Measurements from ENCODE around the gene CTNNA3.

Gene CTNNA3

GRCh38 chr10:66222462-66223046 lies 1473.4 kb downstream of the CTNNA3 start:
- TF ChIP-seq CTCF (IDR thresholded peaks at IDR 0.05; ENCODE audit: low read depth, low read length), result no peak
- no peak overlapping the region for H3K4me3 ChIP-seq (ENCODE audit: low read depth, low read length)
- no peak for DNase-seq (ENCODE audit: low read depth, low spot score)
- in situ Hi-C loops (cut with HindIII; ENCODE audit: low sequenced_read_pairs), result no loop called here

- DNase-seq (ENCODE audit: low read depth, low spot score), result no peak
- no peak for TF ChIP-seq CTCF (IDR thresholded peaks at IDR 0.05; ENCODE audit: low read depth, low read length)
- H3K4me3 ChIP-seq (ENCODE audit: low read depth, low read length), result no peak overlapping the region
- in situ Hi-C loops (cut with HindIII; ENCODE audit: low sequenced_read_pairs), result no loop called here
Measured at GRCh38 chr10:66218981-66219587, 1476.9 kb downstream of the CTNNA3 start.

- in situ Hi-C loops (cut with HindIII; ENCODE audit: low sequenced_read_pairs), result no loop called here
- no peak for DNase-seq (ENCODE audit: low read depth, low spot score)
- TF ChIP-seq CTCF (IDR thresholded peaks at IDR 0.05; ENCODE audit: low read depth, low read length), result no peak
- no peak overlapping the region for H3K4me3 ChIP-seq (ENCODE audit: low read depth, low read length)
Measured at GRCh38 chr10:66218289-66218688, 1477.7 kb downstream of the CTNNA3 start.

- no peak overlapping the region for H3K4me3 ChIP-seq (ENCODE audit: low read depth, low read length)
- in situ Hi-C loops (cut with HindIII; ENCODE audit: low sequenced_read_pairs), result no loop called here
- no peak for TF ChIP-seq CTCF (IDR thresholded peaks at IDR 0.05; ENCODE audit: low read depth, low read length)
- DNase-seq (ENCODE audit: low read depth, low spot score), result no peak
Measured at GRCh38 chr10:66215920-66216319, 1480.1 kb downstream of the CTNNA3 start.

GRCh38 chr10:66214721-66215404 lies 1481.1 kb downstream of the CTNNA3 start:
- in situ Hi-C loops (cut with HindIII; ENCODE audit: low sequenced_read_pairs), result no loop called here
- TF ChIP-seq CTCF (IDR thresholded peaks at IDR 0.05; ENCODE audit: low read depth, low read length), result no peak
- no peak for DNase-seq (ENCODE audit: low read depth, low spot score)
- no peak overlapping the region for H3K4me3 ChIP-seq (ENCODE audit: low read depth, low read length)

- TF ChIP-seq CTCF (IDR thresholded peaks at IDR 0.05; ENCODE audit: low read depth, low read length), result no peak
- no peak overlapping the region for H3K4me3 ChIP-seq (ENCODE audit: low read depth, low read length)
- no peak for DNase-seq (ENCODE audit: low read depth, low spot score)
- in situ Hi-C loops (cut with HindIII; ENCODE audit: low sequenced_read_pairs), result no loop called here
Measured at GRCh38 chr10:66209025-66209424, 1487.0 kb downstream of the CTNNA3 start.
